Activated CD8-positive, alpha-beta memory T cell treated with anti-CD3 and anti-CD28 coated beads for 48 hours (primary cell): ENCODE results near the gene CACNA1D.
A peak's percentile ranks its signal among the peaks of the same experiment; 100 is the strongest.

Experiments
- DNase-seq, 3 experiments: peaks; one replicate each; pipeline ENCODE4 v3.0.0-alpha.2; 2020; ENCODE audit warnings: low read depth in 2 of 3, low spot score in 2 of 3

CACNA1D gene

GRCh38 chr3:53525765-53526703 is 31.6 kb downstream of the CACNA1D start:
- DNase-seq: no peak

- no peak for DNase-seq
Measured at GRCh38 chr3:53526704-53527055, 32.3 kb downstream of the CACNA1D start.

GRCh38 chr3:53530205-53530604 is 35.8 kb downstream of the CACNA1D start:
- no peak for DNase-seq

GRCh38 chr3:53531749-53532148 is 37.3 kb downstream of the CACNA1D start:
- DNase-seq: no peak

- no peak for DNase-seq
Measured at GRCh38 chr3:53533472-53533871, 39.1 kb downstream of the CACNA1D start.

- DNase-seq: no peak
Measured at GRCh38 chr3:53534216-53534615, 39.8 kb downstream of the CACNA1D start.

- DNase-seq: no peak
Measured at GRCh38 chr3:53534676-53535400, 40.4 kb downstream of the CACNA1D start.

GRCh38 chr3:53536282-53536681 is 41.9 kb downstream of the CACNA1D start:
- DNase-seq: no peak

GRCh38 chr3:53544357-53544756 is 49.9 kb downstream of the CACNA1D start:
- no peak for DNase-seq

GRCh38 chr3:53545310-53545995 is 51.0 kb downstream of the CACNA1D start:
- DNase-seq: no peak

GRCh38 chr3:53545996-53546359 is 51.6 kb downstream of the CACNA1D start:
- DNase-seq: no peak

GRCh38 chr3:53547327-53547726 is 52.9 kb downstream of the CACNA1D start:
- DNase-seq: no peak

GRCh38 chr3:53550005-53550620 is 55.7 kb downstream of the CACNA1D start:
- DNase-seq: no peak

GRCh38 chr3:53551324-53551723 is 56.9 kb downstream of the CACNA1D start:
- DNase-seq: no peak

- DNase-seq: no peak
Measured at GRCh38 chr3:53552730-53553129, 58.3 kb downstream of the CACNA1D start.

- no peak for DNase-seq
Measured at GRCh38 chr3:53553200-53553599, 58.8 kb downstream of the CACNA1D start.

- no peak for DNase-seq
Measured at GRCh38 chr3:53554559-53555067, 60.2 kb downstream of the CACNA1D start.

GRCh38 chr3:53555068-53555588 is 60.7 kb downstream of the CACNA1D start:
- DNase-seq: peak in 1 of 3 experiments; percentile 14

- DNase-seq: no peak
Measured at GRCh38 chr3:53566461-53567145, 72.2 kb downstream of the CACNA1D start.

GRCh38 chr3:53570081-53570480 is 75.7 kb downstream of the CACNA1D start:
- DNase-seq: no peak
